NCI-H2081 treated with DMSO at 0.1 percent for 48 hours (cell line): ENCODE data around the gene RPS19.
"Not testable (repeated sequence)": the region's sequence is repeated elsewhere in the genome, so short reads cannot be mapped to it uniquely, and the experiment has no call there.

Experiments
- DNase-seq: peaks from one replicate; lab custom pipeline; 2025; lab: John Stamatoyannopoulos, UW

The RPS19 gene

GRCh38 chr19:41860419-41861115 lies 512 bp downstream of the RPS19 start:
- no peak for DNase-seq

GRCh38 chr19:41861116-41861768 lies 1.2 kb downstream of the RPS19 start:
- DNase-seq = no peak

- no peak for DNase-seq
These were observed 1.8 kb downstream of the RPS19 start for GRCh38 chr19:41861846-41862245.

GRCh38 chr19:41862445-41862986 lies 2.5 kb downstream of the RPS19 start:
- no peak for DNase-seq

GRCh38 chr19:41863209-41863931 lies 3.3 kb downstream of the RPS19 start:
- no peak for DNase-seq

GRCh38 chr19:41864374-41864773 lies 4.3 kb downstream of the RPS19 start:
- no peak for DNase-seq

GRCh38 chr19:41866284-41866683 lies 6.2 kb downstream of the RPS19 start:
- DNase-seq = no peak

GRCh38 chr19:41868120-41868988 lies 8.3 kb downstream of the RPS19 start:
- DNase-seq = no peak

- no peak for DNase-seq
These were observed 8.9 kb downstream of the RPS19 start for GRCh38 chr19:41868989-41869300.

- no peak for DNase-seq
These were observed 9.4 kb downstream of the RPS19 start for GRCh38 chr19:41869374-41869955.

- DNase-seq = no peak
These were observed 10.4 kb downstream of the RPS19 start for GRCh38 chr19:41870401-41870873.

GRCh38 chr19:41871573-41872383 lies 11.7 kb downstream of the RPS19 start:
- no peak for DNase-seq

- no peak for DNase-seq
These were observed 12.3 kb downstream of the RPS19 start for GRCh38 chr19:41872384-41872774.

GRCh38 chr19:41872775-41873647 lies 13.0 kb downstream of the RPS19 start:
- no peak for DNase-seq

- not testable (repeated sequence) for DNase-seq
These were observed 15.9 kb downstream of the RPS19 start for GRCh38 chr19:41875973-41876372.

- DNase-seq = no peak
These were observed 17.1 kb downstream of the RPS19 start, which contains the start of gene CD79A for GRCh38 chr19:41876847-41877832. Gene CD79A, plus strand, starts transcription at chr19:41877279. Its CDS starts 26 bp downstream, at chr19:41877305.

GRCh38 chr19:41877916-41878905 lies 18.2 kb downstream of the RPS19 start:
- no peak for DNase-seq
